Type B pancreatic cell (in vitro differentiated cells): Measurements from ENCODE around the gene IRS2. TPM values are rescaled to one million over a fixed set of nuclear protein-coding genes. Genes with fewer than 3 reads are reported as not detected.

ENCODE experiments used
- DNase-seq: peaks from one replicate; pipeline ENCODE4 v3.0.0; 2021; ENCODE audit warnings: mixed read lengths; ENCODE audit not compliant: unreplicated experiment; ENCODE audit errors: extremely low spot score
- H3K27ac Mint-ChIP-seq: 2 replicates; pipeline ENCODE4 v1.8.0; 2021; ENCODE audit warnings: mild to moderate bottlenecking, mixed read lengths
- H3K27me3 Mint-ChIP-seq: 2 replicates; pipeline ENCODE4 v1.8.0; 2021; ENCODE audit warnings: mixed read lengths
- H3K36me3 Mint-ChIP-seq: 2 replicates; pipeline ENCODE4 v1.8.0; 2021; ENCODE audit warnings: mixed read lengths
- H3K4me1 Mint-ChIP-seq: one replicate; pipeline ENCODE4 v1.8.0; 2021; ENCODE audit warnings: mixed read lengths; ENCODE audit not compliant: unreplicated experiment
- H3K4me3 Mint-ChIP-seq: 2 replicates; pipeline ENCODE4 v1.8.0; 2021; ENCODE audit warnings: mild to moderate bottlenecking, mixed read lengths
- H3K9me3 Mint-ChIP-seq: 2 replicates; pipeline ENCODE4 v1.8.0; 2021; ENCODE audit warnings: mixed read lengths
- CTCF ChIP-seq: fragments of 200-600 bp; sonication (generic); conservative IDR thresholded peaks from 2 replicates; pipeline ENCODE4 v1.5.0; 2021; ENCODE audit warnings: antibody characterized with exemption, mild to moderate bottlenecking
- total RNA-seq: library from RNA; stranded (reverse); gene quantifications from 2 replicates; pipeline ENCODE4 v1.2.1, GENCODE V29; 2021; ENCODE audit warnings: low replicate concordance

Gene IRS2
- total RNA-seq, 1 donor from 2014 or later, result 19.4 TPM

DNA sequence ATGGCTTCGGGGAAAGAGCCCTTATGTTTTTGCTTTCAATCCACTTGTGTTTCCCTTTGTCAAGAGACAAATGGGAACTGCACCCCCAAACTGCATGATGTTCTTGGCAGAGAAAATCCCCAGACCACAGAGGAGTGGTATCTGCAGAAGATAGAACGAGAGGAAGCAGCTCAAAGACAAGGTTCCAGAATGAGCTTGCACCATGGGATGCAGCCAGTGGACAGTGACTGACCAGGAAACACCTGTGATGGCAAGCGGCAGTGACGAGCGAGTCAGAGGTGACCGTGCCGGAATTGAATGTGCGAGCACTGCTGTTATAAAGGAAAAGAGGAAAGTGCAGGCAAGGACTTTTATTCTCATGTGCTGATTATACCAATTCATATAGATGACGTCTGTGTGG, 46.3 kb downstream of the IRS2 start:
- peaks cover 4% of the 10 kb centered on the region for H3K9me3 Mint-ChIP-seq
- H3K27ac Mint-ChIP-seq, result no peak overlapping the region
- DNase-seq, result no peak
- H3K27me3 Mint-ChIP-seq, result no peaks in the 10 kb centered on the region
- TF ChIP-seq CTCF, result no peak
- H3K36me3 Mint-ChIP-seq, result no peaks in the 10 kb centered on the region
- H3K4me1 Mint-ChIP-seq, result peaks cover 12% of the 10 kb centered on the region
- no peak overlapping the region for H3K4me3 Mint-ChIP-seq

- Mint-ChIP-seq H3K4me1 (no peaks in the 10 kb centered on the region), H3K4me3 (no peak overlapping the region), H3K9me3 (no peaks in the 10 kb centered on the region), H3K27me3 (no peaks in the 10 kb centered on the region), H3K36me3 (no peaks in the 10 kb centered on the region), H3K27ac (no peak overlapping the region)
- no peak for TF ChIP-seq CTCF
- no peak for DNase-seq
These were observed 48.1 kb downstream of the IRS2 start for GRCh38 chr13:109738298-109738746.

- Mint-ChIP-seq H3K27ac (no peak overlapping the region), H3K9me3 (no peaks in the 10 kb centered on the region), H3K4me1 (no peaks in the 10 kb centered on the region), H3K4me3 (no peak overlapping the region), H3K27me3 (no peaks in the 10 kb centered on the region), H3K36me3 (no peaks in the 10 kb centered on the region)
- no peak for TF ChIP-seq CTCF
- no peak for DNase-seq
These were observed 48.8 kb downstream of the IRS2 start for GRCh38 chr13:109737606-109738005.

DNA sequence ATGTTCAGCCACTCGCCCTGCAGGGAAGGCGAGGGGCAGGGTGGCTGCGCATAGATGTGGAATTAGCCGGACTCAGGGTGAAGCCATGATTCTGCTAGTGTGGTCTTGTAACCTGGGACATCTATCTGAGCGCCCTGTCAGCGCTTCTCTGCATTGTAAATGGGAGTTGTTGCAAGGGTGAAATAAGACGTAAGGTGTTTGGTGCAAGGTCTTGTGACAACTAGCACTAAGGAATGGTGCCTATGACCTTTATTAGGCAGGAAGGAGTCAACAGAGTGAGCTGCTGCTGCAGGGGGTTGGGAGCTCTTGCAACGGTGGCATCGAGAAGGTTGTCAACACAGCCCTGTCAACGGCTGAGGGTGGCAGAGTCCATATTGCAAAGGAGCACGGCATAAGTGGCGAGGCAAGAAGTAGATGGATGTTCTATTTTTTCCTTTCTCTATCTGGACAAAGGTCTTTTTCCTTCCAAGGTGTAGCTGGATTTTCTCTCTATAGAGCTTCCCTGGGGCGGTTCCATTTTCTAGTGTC, 49.3 kb downstream of the IRS2 start:
- Mint-ChIP-seq H3K27ac (no peak overlapping the region), H3K9me3 (no peaks in the 10 kb centered on the region), H3K4me3 (no peak overlapping the region), H3K27me3 (no peaks in the 10 kb centered on the region), H3K4me1 (no peaks in the 10 kb centered on the region), H3K36me3 (no peaks in the 10 kb centered on the region)
- no peak for DNase-seq
- TF ChIP-seq CTCF, result no peak

DNA sequence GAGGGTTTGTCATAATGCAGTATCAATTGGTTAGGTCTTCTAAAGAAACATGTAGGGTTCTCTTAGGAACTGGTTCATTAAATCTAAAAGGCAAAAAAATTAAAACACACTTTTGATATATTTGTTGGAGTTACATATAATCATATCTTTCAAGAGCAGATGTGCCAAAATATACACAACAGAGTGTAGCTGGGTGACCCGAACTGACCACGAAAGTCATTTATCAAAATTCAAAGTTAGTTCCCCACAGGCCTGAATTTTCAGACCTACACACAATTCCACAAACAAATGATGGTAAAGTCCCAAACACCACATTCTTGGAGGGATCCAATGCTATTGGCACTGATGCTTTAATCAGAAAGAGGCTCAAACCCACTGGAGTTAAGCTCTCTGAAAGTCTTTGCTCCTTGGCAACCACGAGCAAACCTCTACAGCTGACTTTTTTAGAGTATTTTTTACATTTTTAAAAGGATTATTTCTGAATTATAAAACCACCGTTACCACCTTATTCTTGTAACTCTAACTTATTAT, 50.9 kb downstream of the IRS2 start:
- H3K36me3 Mint-ChIP-seq, result no peaks in the 10 kb centered on the region
- H3K9me3 Mint-ChIP-seq, result no peaks in the 10 kb centered on the region
- TF ChIP-seq CTCF, result no peak
- no peaks in the 10 kb centered on the region for H3K4me1 Mint-ChIP-seq
- no peak overlapping the region for H3K27ac Mint-ChIP-seq
- H3K4me3 Mint-ChIP-seq, result no peak overlapping the region
- H3K27me3 Mint-ChIP-seq, result no peaks in the 10 kb centered on the region
- no peak for DNase-seq
